CD14-positive monocyte (primary cell): ENCODE results near the gene GFRA3. TPM values are rescaled to one million over a fixed set of nuclear protein-coding genes. Genes with fewer than 3 reads are reported as not detected.

ENCODE experiments used
- DNase-seq, 3 donors: peaks; one replicate each; pipeline ENCODE4 v3.0.0-alpha.2; 2011 to 2022
- H2AFZ ChIP-seq: 2 replicates; pipeline ENCODE4 v1.6.0; 2012; ENCODE audit warnings: mild to moderate bottlenecking, low read depth, low read length, inconsistent platforms; ENCODE audit not compliant: insufficient read depth, poor library complexity, severe bottlenecking
- H3K27ac ChIP-seq, 2 donors: 1 replicate in 1 of 2; 2 replicates in 1 of 2; pipeline ENCODE4 v1.5.1; 2012 to 2013; ENCODE audit warnings: low read length in 2 of 2, control low read depth in 1 of 2, inconsistent platforms in 1 of 2, low read depth in 1 of 2, mild to moderate bottlenecking in 1 of 2
- H3K27me3 ChIP-seq, 2 donors: one replicate each; pipeline versions ENCODE4 v1.6.0 to v1.6.1; 2011 to 2013; ENCODE audit warnings: low read length in 2 of 2; ENCODE audit not compliant: control insufficient read depth in 2 of 2, insufficient read depth in 2 of 2
- H3K36me3 ChIP-seq, 2 donors: replicated peaks in 1 of 2; 1 replicate in 1 of 2; 2 replicates in 1 of 2; pipeline versions ENCODE4 v1.5.1 to v1.6.1; 2012 to 2013; ENCODE audit warnings: low read length in 2 of 2, control low read depth in 1 of 2, inconsistent platforms in 1 of 2, mild to moderate bottlenecking in 1 of 2; ENCODE audit not compliant: insufficient read depth in 2 of 2, control insufficient read depth in 1 of 2
- H3K4me1 ChIP-seq, 2 donors: 1 replicate in 1 of 2; 2 replicates in 1 of 2; pipeline versions ENCODE4 v1.5.1 to v1.6.1; 2012 to 2013; ENCODE audit warnings: low read length in 2 of 2, control low read depth in 1 of 2, inconsistent platforms in 1 of 2, mild to moderate bottlenecking in 1 of 2, moderate library complexity in 1 of 2; ENCODE audit not compliant: insufficient read depth in 2 of 2, control insufficient read depth in 1 of 2
- H3K4me2 ChIP-seq: replicated peaks from 2 replicates; pipeline ENCODE3; 2012; ENCODE audit warnings: low read length, moderate library complexity, mild to moderate bottlenecking; ENCODE audit not compliant: poor library complexity, severe bottlenecking; ENCODE audit errors: extremely low read depth
- H3K4me3 ChIP-seq, 3 experiments: fragments of 200-600 bp in 1 of 3; sonication (generic) in 1 of 3; replicated peaks in 1 of 3; 1 replicate in 2 of 3; 2 replicates in 1 of 3; pipeline ENCODE4 v1.5.1; 2011 to 2013; ENCODE audit warnings: low read length in 3 of 3, mild to moderate bottlenecking in 3 of 3, control low read depth in 2 of 3, low read depth in 2 of 3, inconsistent platforms in 1 of 3, moderate library complexity in 1 of 3
- H3K79me2 ChIP-seq: 2 replicates; pipeline ENCODE4 v1.6.0; 2012; ENCODE audit warnings: mild to moderate bottlenecking, control low read depth, inconsistent platforms, low read length, moderate library complexity; ENCODE audit not compliant: insufficient read depth
- H3K9ac ChIP-seq: 2 replicates; pipeline ENCODE4 v1.6.0; 2017; ENCODE audit warnings: low read length, mild to moderate bottlenecking; ENCODE audit not compliant: insufficient read depth, poor library complexity, severe bottlenecking
- H3K9me3 ChIP-seq, 2 donors: replicated peaks in 1 of 2; 1 replicate in 1 of 2; 2 replicates in 1 of 2; pipeline versions ENCODE4 v1.5.1 to v1.6.1; 2012 to 2013; ENCODE audit warnings: low read length in 2 of 2, control low read depth in 1 of 2; ENCODE audit not compliant: control insufficient read depth in 1 of 2, insufficient read depth in 1 of 2
- H4K20me1 ChIP-seq: 2 replicates; pipeline ENCODE4 v1.6.0; 2012; ENCODE audit warnings: mild to moderate bottlenecking, low read length, control low read depth, moderate library complexity; ENCODE audit not compliant: insufficient read depth
- H3K27ac Mint-ChIP-seq, 7 donors: one replicate each; pipeline ENCODE4 v1.8.0; 2020; ENCODE audit warnings: mild to moderate bottlenecking in 7 of 7, mixed read lengths in 7 of 7, moderate library complexity in 6 of 7, inconsistent platforms in 2 of 7
- H3K27me3 Mint-ChIP-seq, 3 donors: one replicate each; pipeline ENCODE4 v1.8.0; 2021 to 2022; ENCODE audit warnings: low read depth in 3 of 3, mild to moderate bottlenecking in 3 of 3, mixed read lengths in 3 of 3, moderate library complexity in 3 of 3, inconsistent platforms in 1 of 3
- H3K36me3 Mint-ChIP-seq, 2 donors: one replicate each; pipeline ENCODE4 v1.8.0; 2020; ENCODE audit warnings: mixed read lengths in 2 of 2, inconsistent platforms in 1 of 2, mild to moderate bottlenecking in 1 of 2
- H3K4me1 Mint-ChIP-seq: one replicate; pipeline ENCODE4 v1.8.0; 2020; ENCODE audit warnings: mild to moderate bottlenecking, mixed read lengths
- H3K4me3 Mint-ChIP-seq, 2 donors: one replicate each; pipeline ENCODE4 v1.8.0; 2020; ENCODE audit warnings: mild to moderate bottlenecking in 2 of 2, mixed read lengths in 2 of 2, moderate library complexity in 1 of 2
- H3K9me3 Mint-ChIP-seq, 7 donors: one replicate each; pipeline ENCODE4 v1.8.0; 2020 to 2022; ENCODE audit warnings: mixed read lengths in 7 of 7, mild to moderate bottlenecking in 6 of 7, moderate library complexity in 6 of 7, inconsistent platforms in 2 of 7
- CTCF ChIP-seq: fragments of 200-600 bp; IDR thresholded peaks from one replicate; pipeline ENCODE4 v1.8.0; 2022; ENCODE audit warnings: antibody characterized with exemption, mild to moderate bottlenecking
- WGBS: methylation state at CpG from one replicate; pipeline ENCODE4 v1.1.5; 2013; ENCODE audit warnings: missing lambda C conversion rate; ENCODE audit not compliant: insufficient coverage; 5-methylcytosine and 5-hydroxymethylcytosine counted together
- intact Hi-C, 2 donors: fragments of 100-400 bp; cut with micrococcal nuclease; formaldehyde crosslinking; loops; one replicate each; pipeline versions ENCODE4 v1.15.0 to v1.15.1; 2023
- polyA plus RNA-seq, 3 donors: library from polyadenylated mRNA; depleted of rRNA in 1 of 3; unstranded in 2 of 3; stranded (reverse) in 1 of 3; fragments of 300-500 nt in 2 of 3; fragments of >200 nt in 1 of 3; fragmentation: Illumina TruSeq in 2 of 3; gene quantifications; 1 replicate in 2 of 3; 2 replicates in 1 of 3; pipeline ENCODE4 v1.2.3, GENCODE V29; 2012 to 2021

The GFRA3 gene
- polyA plus RNA-seq, 3 donors: not detected

GRCh38 chr5:138305797-138306196 is 31.4 kb upstream of the GFRA3 start:
- H3K4me3 ChIP-seq: no peak overlapping the region
- Mint-ChIP-seq H3K27me3 (no peaks in the 10 kb centered on the region), H3K27ac (no peak overlapping the region), H3K36me3 (peaks cover 25 to 36% of the 10 kb centered on the region in 2 donors), H3K4me1 (no peaks in the 10 kb centered on the region), H3K9me3 (no peaks in the 10 kb centered on the region), H3K4me3 (no peak overlapping the region)
- no peak for DNase-seq
- no peaks in the 10 kb centered on the region for H3K9me3 ChIP-seq
- no peaks in the 10 kb centered on the region for H4K20me1 ChIP-seq
- H3K9ac ChIP-seq: no peak overlapping the region
- no peak overlapping the region for H3K27ac ChIP-seq
- no peaks in the 10 kb centered on the region for H3K4me1 ChIP-seq
- peaks cover 2 to 23% of the 10 kb centered on the region in 2 donors for H3K36me3 ChIP-seq
- intact Hi-C loops: no loop called here
- TF ChIP-seq CTCF: no peak
- H3K79me2 ChIP-seq: no peaks in the 10 kb centered on the region
- no peaks in the 10 kb centered on the region for H3K27me3 ChIP-seq
- 0% methylated on average over 1 of the region's 1 CpG for WGBS
- H2AFZ ChIP-seq: no peak overlapping the region
- H3K4me2 ChIP-seq: no peak overlapping the region

- Histone ChIP-seq H4K20me1 (no peaks in the 10 kb centered on the region), H3K9me3 (no peaks in the 10 kb centered on the region), H3K4me3 (no peak overlapping the region), H3K27me3 (no peaks in the 10 kb centered on the region), H3K27ac (no peak overlapping the region), H3K79me2 (no peaks in the 10 kb centered on the region), H2AFZ (no peak overlapping the region), H3K4me2 (no peak overlapping the region), H3K9ac (no peak overlapping the region), H3K36me3 (peaks cover 2 to 16% of the 10 kb centered on the region in 2 donors), H3K4me1 (no peaks in the 10 kb centered on the region)
- WGBS: 88% methylated on average over 6 of the region's 6 CpGs
- intact Hi-C loops: no loop called here
- Mint-ChIP-seq H3K36me3 (peaks cover 24 to 46% of the 10 kb centered on the region in 2 donors), H3K9me3 (no peaks in the 10 kb centered on the region), H3K4me3 (no peak overlapping the region), H3K27me3 (no peaks in the 10 kb centered on the region), H3K27ac (peak overlapping the region in 1 of 7 donors; percentile 72), H3K4me1 (no peaks in the 10 kb centered on the region)
- no peak for DNase-seq
- TF ChIP-seq CTCF: no peak
These were observed 29.0 kb upstream of the GFRA3 start for GRCh38 chr5:138303372-138303771.
